Left renal cortex interstitium (tissue), 4 donors: ENCODE measurements around the gene CNGB1. TPM values are rescaled to one million over a fixed set of nuclear protein-coding genes. Genes with fewer than 3 reads are reported as not detected.
"Not testable (repeated sequence)": the region's sequence is repeated elsewhere in the genome, so short reads cannot be mapped to it uniquely, and the experiment has no call there.

Experiments used
- DNase-seq, 4 donors: peaks; one replicate each; pipeline ENCODE4 v3.0.0-alpha.2; 2013; ENCODE audit warnings: low read depth in 4 of 4, low spot score in 2 of 4, missing footprints in 1 of 4
- polyA plus RNA-seq, 4 donors: library from polyadenylated mRNA; unstranded; fragments of 120-200 nt; gene quantifications; one replicate each; pipeline ENCODE4 v1.2.1, GENCODE V29; 2013; ENCODE audit not compliant: insufficient read length in 4 of 4

The CNGB1 gene
- polyA plus RNA-seq, 4 donors: 0.03 to 0.08 TPM; not detected in 2

GRCh38 chr16:57956924-57957672, 13.8 kb downstream of the CNGB1 start:
- no peak for DNase-seq

- no peak for DNase-seq
Measured at GRCh38 chr16:57956270-57956808, 14.6 kb downstream of the CNGB1 start.

GRCh38 chr16:57955572-57956188, 15.2 kb downstream of the CNGB1 start:
- no peak for DNase-seq

- no peak for DNase-seq
Measured at GRCh38 chr16:57953857-57954256, 17.1 kb downstream of the CNGB1 start.

GRCh38 chr16:57952909-57953308, 18.0 kb downstream of the CNGB1 start:
- no peak for DNase-seq

GRCh38 chr16:57951204-57951960, 19.5 kb downstream of the CNGB1 start:
- no peak for DNase-seq

- DNase-seq: no peak
Measured at GRCh38 chr16:57950382-57950781, 20.5 kb downstream of the CNGB1 start.

- no peak for DNase-seq
Measured at GRCh38 chr16:57949595-57950238, 21.2 kb downstream of the CNGB1 start.

GRCh38 chr16:57949013-57949412, 21.9 kb downstream of the CNGB1 start:
- DNase-seq: no peak

- DNase-seq: no peak
Measured at GRCh38 chr16:57948027-57948426, 22.9 kb downstream of the CNGB1 start.

- DNase-seq: no peak
Measured at GRCh38 chr16:57947261-57947660, 23.7 kb downstream of the CNGB1 start.

GRCh38 chr16:57946181-57946801, 24.6 kb downstream of the CNGB1 start:
- DNase-seq: no peak

GRCh38 chr16:57945740-57946138, 25.2 kb downstream of the CNGB1 start:
- no peak for DNase-seq

GRCh38 chr16:57944970-57945739, 25.8 kb downstream of the CNGB1 start:
- peak in 3 of 4 donors; percentile 9 to 24 (median 11) for DNase-seq

GRCh38 chr16:57943381-57943780, 27.5 kb downstream of the CNGB1 start:
- not testable (repeated sequence) for DNase-seq

- DNase-seq: not testable (repeated sequence)
Measured at GRCh38 chr16:57941901-57942300, 29.0 kb downstream of the CNGB1 start.

GRCh38 chr16:57941016-57941664, 29.8 kb downstream of the CNGB1 start:
- no peak for DNase-seq

GRCh38 chr16:57940382-57940966, 30.5 kb downstream of the CNGB1 start:
- no peak for DNase-seq

- DNase-seq: no peak
Measured at GRCh38 chr16:57939872-57940224, 31.1 kb downstream of the CNGB1 start.
